Glutamatergic neuron (in vitro differentiated cells): ENCODE measurements around the gene TRIM67. TPM values are rescaled to one million over a fixed set of nuclear protein-coding genes. Genes with fewer than 3 reads are reported as not detected.

Experiments
- DNase-seq: peaks from one replicate; pipeline ENCODE4 v3.0.0; 2022
- H3K27ac Mint-ChIP-seq: one replicate; pipeline ENCODE4 v1.8.0; 2020; ENCODE audit warnings: mild to moderate bottlenecking, mixed read lengths, inconsistent platforms; ENCODE audit not compliant: unreplicated experiment
- H3K27me3 Mint-ChIP-seq: one replicate; pipeline ENCODE4 v1.8.0; 2020; ENCODE audit warnings: mild to moderate bottlenecking, moderate library complexity, mixed read lengths, inconsistent platforms; ENCODE audit not compliant: unreplicated experiment
- H3K36me3 Mint-ChIP-seq: one replicate; pipeline ENCODE4 v1.8.0; 2020; ENCODE audit warnings: mild to moderate bottlenecking, mixed read lengths, inconsistent platforms; ENCODE audit not compliant: unreplicated experiment
- H3K4me1 Mint-ChIP-seq: one replicate; pipeline ENCODE4 v1.8.0; 2020; ENCODE audit warnings: mild to moderate bottlenecking, low read depth, mixed read lengths, inconsistent platforms; ENCODE audit not compliant: unreplicated experiment
- H3K4me3 Mint-ChIP-seq: one replicate; pipeline ENCODE4 v1.8.0; 2020; ENCODE audit warnings: mild to moderate bottlenecking, mixed read lengths, inconsistent platforms; ENCODE audit not compliant: unreplicated experiment
- H3K9me3 Mint-ChIP-seq: one replicate; pipeline ENCODE4 v1.8.0; 2020; ENCODE audit warnings: mild to moderate bottlenecking, moderate library complexity, mixed read lengths, inconsistent platforms; ENCODE audit not compliant: unreplicated experiment
- total RNA-seq: library from RNA; stranded (reverse); fragmentation: NEBNext Ultra II Directional; extraction: Animal tissue kit (Norgen Biotek cat#: 25700); gene quantifications from one replicate; pipeline ENCODE4 v1.2.1, GENCODE V29; 2021; ENCODE audit not compliant: unreplicated experiment
- TF ChIP-seq, protein P1 (sequence below): fragments of 200-600 bp; sonication (generic); IDR thresholded peaks from one replicate; pipeline ENCODE4 v1.5.0; 2021; ENCODE audit not compliant: partially characterized antibody, unreplicated experiment

The TRIM67 gene
- total RNA-seq, 1 donor from 2014 or later, result 3.9 TPM

- no peak overlapping the region for H3K4me3 Mint-ChIP-seq
- no peaks in the 10 kb centered on the region for H3K4me1 Mint-ChIP-seq
- peaks cover 10% of the 10 kb centered on the region for H3K27me3 Mint-ChIP-seq
- H3K36me3 Mint-ChIP-seq, result no peaks in the 10 kb centered on the region
- H3K27ac Mint-ChIP-seq, result no peak overlapping the region
- peaks cover 4% of the 10 kb centered on the region for H3K9me3 Mint-ChIP-seq
- no peak for DNase-seq
- TF ChIP-seq, protein P1, sequence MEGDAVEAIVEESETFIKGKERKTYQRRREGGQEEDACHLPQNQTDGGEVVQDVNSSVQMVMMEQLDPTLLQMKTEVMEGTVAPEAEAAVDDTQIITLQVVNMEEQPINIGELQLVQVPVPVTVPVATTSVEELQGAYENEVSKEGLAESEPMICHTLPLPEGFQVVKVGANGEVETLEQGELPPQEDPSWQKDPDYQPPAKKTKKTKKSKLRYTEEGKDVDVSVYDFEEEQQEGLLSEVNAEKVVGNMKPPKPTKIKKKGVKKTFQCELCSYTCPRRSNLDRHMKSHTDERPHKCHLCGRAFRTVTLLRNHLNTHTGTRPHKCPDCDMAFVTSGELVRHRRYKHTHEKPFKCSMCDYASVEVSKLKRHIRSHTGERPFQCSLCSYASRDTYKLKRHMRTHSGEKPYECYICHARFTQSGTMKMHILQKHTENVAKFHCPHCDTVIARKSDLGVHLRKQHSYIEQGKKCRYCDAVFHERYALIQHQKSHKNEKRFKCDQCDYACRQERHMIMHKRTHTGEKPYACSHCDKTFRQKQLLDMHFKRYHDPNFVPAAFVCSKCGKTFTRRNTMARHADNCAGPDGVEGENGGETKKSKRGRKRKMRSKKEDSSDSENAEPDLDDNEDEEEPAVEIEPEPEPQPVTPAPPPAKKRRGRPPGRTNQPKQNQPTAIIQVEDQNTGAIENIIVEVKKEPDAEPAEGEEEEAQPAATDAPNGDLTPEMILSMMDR, result no peak
Measured at GRCh38 chr1:231166398-231166797, 4.5 kb downstream of the TRIM67 start.

GRCh38 chr1:231170875-231171274 lies 9.0 kb downstream of the TRIM67 start:
- no peaks in the 10 kb centered on the region for H3K36me3 Mint-ChIP-seq
- peaks cover 4% of the 10 kb centered on the region for H3K9me3 Mint-ChIP-seq
- H3K27me3 Mint-ChIP-seq, result peaks cover 6% of the 10 kb centered on the region
- peaks cover 4% of the 10 kb centered on the region for H3K4me1 Mint-ChIP-seq
- H3K27ac Mint-ChIP-seq, result no peak overlapping the region
- no peak overlapping the region for H3K4me3 Mint-ChIP-seq
- TF ChIP-seq, protein P1, result no peak
- no peak for DNase-seq

GRCh38 chr1:231171623-231172197 lies 9.9 kb downstream of the TRIM67 start:
- peaks cover 4% of the 10 kb centered on the region for H3K9me3 Mint-ChIP-seq
- peaks cover 4% of the 10 kb centered on the region for H3K4me1 Mint-ChIP-seq
- TF ChIP-seq, protein P1, result no peak
- H3K4me3 Mint-ChIP-seq, result no peak overlapping the region
- H3K27me3 Mint-ChIP-seq, result peaks cover 6% of the 10 kb centered on the region
- DNase-seq, result no peak
- no peak overlapping the region for H3K27ac Mint-ChIP-seq
- no peaks in the 10 kb centered on the region for H3K36me3 Mint-ChIP-seq

DNA sequence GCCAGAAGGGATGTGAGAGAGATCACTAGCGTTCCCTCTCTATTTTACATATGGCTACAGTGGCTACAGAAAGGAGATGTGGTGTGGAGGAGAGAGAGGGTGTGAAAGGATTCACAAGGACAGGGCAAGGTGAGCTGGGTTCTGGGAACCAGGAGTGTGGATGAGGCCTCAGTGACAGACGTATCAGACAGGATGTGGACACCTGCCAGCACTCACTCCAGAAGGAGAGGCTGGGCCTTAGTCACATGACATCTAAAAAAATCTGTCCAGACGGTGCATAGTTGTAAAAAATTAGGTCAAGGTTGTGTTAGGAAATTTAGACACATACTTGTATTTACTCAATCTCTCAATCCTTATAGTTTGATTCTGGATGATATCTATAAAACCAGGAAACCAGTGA lies 10.6 kb downstream of the TRIM67 start:
- Mint-ChIP-seq H3K27ac (no peak overlapping the region), H3K27me3 (peaks cover 6% of the 10 kb centered on the region), H3K4me3 (no peak overlapping the region), H3K4me1 (peaks cover 4% of the 10 kb centered on the region), H3K36me3 (no peaks in the 10 kb centered on the region), H3K9me3 (peaks cover 4% of the 10 kb centered on the region)
- no peak for DNase-seq
- TF ChIP-seq, protein P1, result no peak

DNA sequence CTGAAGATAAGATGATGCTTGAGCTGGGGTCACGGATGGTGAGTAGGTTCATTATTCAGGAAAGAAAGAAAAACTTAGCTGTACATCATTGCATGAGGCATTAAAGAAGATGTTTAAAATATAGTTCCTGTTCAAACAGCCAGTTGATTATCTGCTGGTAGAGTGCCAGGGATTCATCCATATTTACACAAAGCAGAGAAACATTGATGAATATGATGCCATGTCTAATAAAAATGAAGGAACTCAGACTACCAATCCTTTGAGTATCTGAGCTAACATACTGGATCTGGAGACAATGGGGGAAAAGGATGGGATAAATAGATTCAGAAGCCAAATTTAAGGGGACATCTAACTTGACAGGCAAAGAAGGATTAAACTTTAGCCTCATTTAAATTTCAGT lies 14.6 kb downstream of the TRIM67 start:
- no peak overlapping the region for H3K4me3 Mint-ChIP-seq
- DNase-seq, result no peak
- peaks cover 4% of the 10 kb centered on the region for H3K4me1 Mint-ChIP-seq
- no peak overlapping the region for H3K27ac Mint-ChIP-seq
- TF ChIP-seq, protein P1, result no peak
- no peaks in the 10 kb centered on the region for H3K36me3 Mint-ChIP-seq
- H3K27me3 Mint-ChIP-seq, result peaks cover 5% of the 10 kb centered on the region
- H3K9me3 Mint-ChIP-seq, result peaks cover 4% of the 10 kb centered on the region
